Measurements from ENCODE around the gene CACYBP.
"Not testable (repeated sequence)": the region's sequence is repeated elsewhere in the genome, so short reads cannot be mapped to it uniquely, and the experiment has no call there.

CACYBP gene

GRCh38 chr1:175015243-175015642 is 15.5 kb downstream of the CACYBP start:
- DNase-seq = no peak

- DNase-seq = no peak
Observed at GRCh38 chr1:175019524-175019923, 19.8 kb downstream of the CACYBP start.

GRCh38 chr1:175023043-175023921 is 23.5 kb downstream of the CACYBP start, which contains the start of gene MRPS14:
Gene MRPS14 (minus strand): TSS chr1:175023425. CDS start chr1:175023408, 17 bp downstream.
- DNase-seq = peak; percentile 98

GRCh38 chr1:175023922-175024242 is 24.1 kb downstream of the CACYBP start:
- not testable (repeated sequence) for DNase-seq

- no peak for DNase-seq
Observed at GRCh38 chr1:175024773-175025172, 25.0 kb downstream of the CACYBP start.

- no peak for DNase-seq
Observed at GRCh38 chr1:175033953-175034352, 34.2 kb downstream of the CACYBP start.

GRCh38 chr1:175034775-175035174 is 35.0 kb downstream of the CACYBP start:
- no peak for DNase-seq

- no peak for DNase-seq
Observed at GRCh38 chr1:175035865-175036264, 36.1 kb downstream of the CACYBP start.

GRCh38 chr1:175036476-175036875 is 36.7 kb downstream of the CACYBP start:
- DNase-seq = no peak

GRCh38 chr1:175037416-175037815 is 37.7 kb downstream of the CACYBP start:
- no peak for DNase-seq

GRCh38 chr1:175040324-175040879 is 40.7 kb downstream of the CACYBP start:
- DNase-seq = no peak

GRCh38 chr1:175042650-175043049 is 42.9 kb downstream of the CACYBP start:
- DNase-seq = no peak

- no peak for DNase-seq
Observed at GRCh38 chr1:175043824-175044223, 44.1 kb downstream of the CACYBP start.

GRCh38 chr1:175044591-175044990 is 44.8 kb downstream of the CACYBP start:
- not testable (repeated sequence) for DNase-seq

- no peak for DNase-seq
Observed at GRCh38 chr1:175045097-175045496, 45.4 kb downstream of the CACYBP start.

GRCh38 chr1:175045519-175045918 is 45.8 kb downstream of the CACYBP start:
- no peak for DNase-seq

GRCh38 chr1:175050992-175051391 is 51.2 kb downstream of the CACYBP start:
- DNase-seq = no peak

GRCh38 chr1:175054736-175055135 is 55.0 kb downstream of the CACYBP start:
- DNase-seq = no peak
